H1 (cell line): Measurements from ENCODE around the gene ACTL8. TPM values are rescaled to one million over a fixed set of nuclear protein-coding genes. Genes with fewer than 3 reads are reported as not detected.

ENCODE experiments used
- ASH2L ChIP-seq: fragments of 200-600, 300-600 bp; sonication (generic); IDR thresholded peaks from one replicate; pipeline ENCODE4 v1.7.1; 2017; ENCODE audit warnings: low read length
- BACH1 ChIP-seq: IDR thresholded peaks from 2 replicates; pipeline ENCODE4 v1.6.1; 2012; ENCODE audit warnings: low read length, improper control_type of control experiment
- CEBPB ChIP-seq: IDR thresholded peaks from 2 replicates; pipeline ENCODE4 v1.6.1; 2012; ENCODE audit warnings: low read depth, low read length
- MAX ChIP-seq: IDR thresholded peaks from 2 replicates; pipeline ENCODE4 v1.6.1; 2012; ENCODE audit warnings: inconsistent platforms
- POLR2A ChIP-seq, 2 experiments: IDR thresholded peaks; 1 replicate in 1 of 2; 2 replicates in 1 of 2; pipeline ENCODE4 v1.6.1; 2011; ENCODE audit warnings: low read depth in 2 of 2, low read length in 2 of 2, mild to moderate bottlenecking in 2 of 2; ENCODE audit errors: control extremely low read depth in 1 of 2
- polyA plus RNA-seq, 7 experiments: library from polyadenylated mRNA; depleted of rRNA in 3 of 7; stranded (reverse) in 5 of 7; unstranded in 2 of 7; fragments of >200 nt in 5 of 7; fragments of 200-250 nt in 2 of 7; gene quantifications; 1 replicate in 5 of 7; 2 replicates in 1 of 7; 4 replicates in 1 of 7; pipeline versions ENCODE4 v1.2.1 to v1.2.3, GENCODE V29; 2011 to 2013; ENCODE audit warnings: missing spikeins in 2 of 7, mixed read lengths in 2 of 7
- total RNA-seq: library from RNA; stranded (reverse); fragmentation: NEBNext Ultra II Directional; extraction: Animal tissue kit (Norgen Biotek cat#: 25700); gene quantifications from 2 replicates; pipeline ENCODE4 v1.2.1, GENCODE V29; 2021

The ACTL8 gene
- total and polyA plus RNA-seq, 2 of the 8 experiments (the other 6 are each of a cell fraction or from before 2014, with no cell fraction given), result 0.33 to 0.47 TPM

- TF ChIP-seq CEBPB (no peak), BACH1 (no peak), POLR2A (IDR thresholded peaks at IDR 0.05; ENCODE audit: control extremely low read depth in 1 of 2, low read depth in 2 of 2, low read length in 2 of 2) (no peak), ASH2L (no peak), MAX (no peak)
These were observed 44.5 kb downstream of the ACTL8 start (continued) for GRCh38 chr1:17799642-17800041.
